Keratinocyte (primary cell): ENCODE results near the gene ANXA3. TPM values are rescaled to one million over a fixed set of nuclear protein-coding genes. Genes with fewer than 3 reads are reported as not detected.
A peak's percentile ranks its signal among the peaks of the same experiment; 100 is the strongest.

Experiments
- DNase-seq: peaks from one replicate; pipeline ENCODE4 v3.0.0-alpha.2; 2011; ENCODE audit warnings: low read depth, missing footprints, low spot score
- FAIRE-seq: peaks from 2 replicates; lab custom pipeline; 2011; peaks lifted over from hg19 to GRCh38; lab: Jason Lieb, UNC
- H2AFZ ChIP-seq: 2 replicates; pipeline ENCODE4 v1.6.0; 2012; ENCODE audit warnings: low read length, control low read depth, inconsistent platforms; ENCODE audit not compliant: control insufficient read depth
- H3K27ac ChIP-seq: 2 replicates; pipeline ENCODE4 v1.5.1; 2011; ENCODE audit warnings: low read length; ENCODE audit not compliant: control insufficient read depth, insufficient read depth
- H3K27me3 ChIP-seq: 3 replicates; pipeline ENCODE4 v1.6.0; 2011; ENCODE audit warnings: low read length; ENCODE audit not compliant: control insufficient read depth, insufficient read depth; ENCODE audit errors: extremely low read depth
- H3K36me3 ChIP-seq, 2 experiments: 2 replicates in 1 of 2; 3 replicates in 1 of 2; pipeline ENCODE4 v1.5.1; 2011; ENCODE audit warnings: low read length in 2 of 2, mild to moderate bottlenecking in 1 of 2; ENCODE audit not compliant: control insufficient read depth in 2 of 2, insufficient read depth in 2 of 2; ENCODE audit errors: extremely low read depth in 1 of 2
- H3K4me1 ChIP-seq: 3 replicates; pipeline ENCODE4 v1.5.1; 2011; ENCODE audit warnings: low read length; ENCODE audit not compliant: control insufficient read depth, insufficient read depth; ENCODE audit errors: extremely low read depth
- H3K4me2 ChIP-seq: 3 replicates; pipeline ENCODE4 v1.6.0; 2011; ENCODE audit warnings: low read depth, low read length; ENCODE audit not compliant: control insufficient read depth, insufficient read depth; ENCODE audit errors: extremely low read depth
- H3K4me3 ChIP-seq, 3 experiments: fragments of 200-600 bp in 1 of 3; sonication (generic) in 1 of 3; 2 replicates in 2 of 3; 3 replicates in 1 of 3; pipeline ENCODE4 v1.5.1; 2011 to 2016; ENCODE audit warnings: low read length in 3 of 3, mild to moderate bottlenecking in 3 of 3, control low read depth in 2 of 3, inconsistent platforms in 1 of 3, low read depth in 1 of 3, mixed read lengths in 1 of 3, mixed run types in 1 of 3, moderate library complexity in 1 of 3; ENCODE audit not compliant: control insufficient read depth in 2 of 3, insufficient read depth in 2 of 3; ENCODE audit errors: extremely low read depth in 1 of 3
- H3K79me2 ChIP-seq: 2 replicates; pipeline ENCODE4 v1.6.0; 2012; ENCODE audit warnings: low read length; ENCODE audit not compliant: control insufficient read depth, insufficient read depth
- H3K9ac ChIP-seq: 3 replicates; pipeline ENCODE4 v1.6.0; 2011; ENCODE audit warnings: low read length; ENCODE audit not compliant: control insufficient read depth, insufficient read depth; ENCODE audit errors: extremely low read depth
- H3K9me1 ChIP-seq: 3 replicates; pipeline ENCODE4 v1.6.0; 2011; ENCODE audit warnings: low read length; ENCODE audit not compliant: control insufficient read depth, insufficient read depth; ENCODE audit errors: extremely low read depth
- H3K9me3 ChIP-seq: 2 replicates; pipeline ENCODE4 v1.5.1; 2012; ENCODE audit warnings: low read depth, low read length; ENCODE audit not compliant: control insufficient read depth
- H4K20me1 ChIP-seq: 3 replicates; pipeline ENCODE4 v1.6.0; 2011; ENCODE audit warnings: low read length; ENCODE audit not compliant: control insufficient read depth, insufficient read depth; ENCODE audit errors: extremely low read depth
- EZH2 ChIP-seq: IDR thresholded peaks from one replicate; pipeline ENCODE4 v1.6.1; 2012; ENCODE audit warnings: inconsistent platforms, mild to moderate bottlenecking, low read length, moderate library complexity
- dilution Hi-C: fragments of 300-500 bp; cut with MboI; formaldehyde crosslinking; loops from one replicate; pipeline ENCODE4 v1.7.0; 2020; ENCODE audit warnings: low sequenced_read_pairs; ENCODE audit not compliant: extremely low pct_ligation_motif_present
- polyA plus RNA-seq, 5 experiments: library from polyadenylated mRNA; depleted of rRNA in 3 of 5; stranded (reverse) in 3 of 5; stranded (forward) in 1 of 5; unstranded in 1 of 5; fragments of >200 nt; gene quantifications; 1 replicate in 1 of 5; 2 replicates in 3 of 5; 3 replicates in 1 of 5; pipeline versions ENCODE4 v1.2.1 to v1.2.3, GENCODE V29; 2011 to 2012; ENCODE audit warnings: missing spikeins in 2 of 5, low read depth in 1 of 5, low replicate concordance in 1 of 5
- TF ChIP-seq, protein P1 (sequence below), 3 experiments: IDR thresholded peaks in 1 of 3; conservative IDR thresholded peaks in 1 of 3; optimal IDR thresholded peaks in 1 of 3; 2 replicates in 2 of 3; 3 replicates in 1 of 3; pipeline versions ENCODE3 to v1.5.1; 2011; ENCODE audit warnings: low read length in 3 of 3, mild to moderate bottlenecking in 3 of 3, moderate library complexity in 2 of 3, control low read depth in 1 of 3, inconsistent platforms in 1 of 3; ENCODE audit not compliant: insufficient read depth in 2 of 3; ENCODE audit errors: extremely low read depth in 1 of 3

The ANXA3 gene
- polyA plus RNA-seq, 1 donor (not counting 4 experiments of a cell fraction or from before 2014, with no cell fraction given): 463 TPM

DNA sequence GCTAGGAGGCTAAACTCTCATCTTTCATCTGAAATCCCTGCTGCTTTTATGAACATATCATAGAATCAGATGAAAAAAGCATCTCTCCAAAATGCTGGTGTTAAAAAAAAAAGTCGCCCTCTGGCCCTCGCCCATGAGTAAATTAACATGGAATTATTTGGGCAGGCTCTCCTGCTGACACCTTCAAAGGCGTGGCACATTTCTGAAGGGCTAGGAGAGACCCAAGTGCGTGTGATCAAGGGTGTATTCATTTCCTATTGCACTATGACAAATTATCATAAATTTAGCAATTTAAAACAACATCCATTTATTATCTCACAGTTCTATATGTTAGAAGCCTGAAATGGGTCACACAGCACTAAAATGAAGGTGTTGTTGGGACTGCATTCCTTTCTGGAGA lies 5.1 kb downstream of the ANXA3 start:
- H3K36me3 ChIP-seq: peaks cover 14 to 37% of the 10 kb centered on the region in 2 experiments
- FAIRE-seq: no peak
- peak overlapping the region; percentile 93 for H3K27ac ChIP-seq
- H3K27me3 ChIP-seq: no peaks in the 10 kb centered on the region
- H3K4me2 ChIP-seq: peak overlapping the region; percentile 70
- DNase-seq: no peak
- H2AFZ ChIP-seq: no peak overlapping the region
- no peaks in the 10 kb centered on the region for H3K9me3 ChIP-seq
- no peaks in the 10 kb centered on the region for H4K20me1 ChIP-seq
- H3K4me3 ChIP-seq: peak overlapping the region in 2 of 3 experiments; percentile 12 to 44
- dilution Hi-C loops: no loop called here
- peak overlapping the region; percentile 56 for H3K9ac ChIP-seq
- H3K79me2 ChIP-seq: peaks cover 34% of the 10 kb centered on the region
- TF ChIP-seq EZH2: no peak
- TF ChIP-seq, protein P1, sequence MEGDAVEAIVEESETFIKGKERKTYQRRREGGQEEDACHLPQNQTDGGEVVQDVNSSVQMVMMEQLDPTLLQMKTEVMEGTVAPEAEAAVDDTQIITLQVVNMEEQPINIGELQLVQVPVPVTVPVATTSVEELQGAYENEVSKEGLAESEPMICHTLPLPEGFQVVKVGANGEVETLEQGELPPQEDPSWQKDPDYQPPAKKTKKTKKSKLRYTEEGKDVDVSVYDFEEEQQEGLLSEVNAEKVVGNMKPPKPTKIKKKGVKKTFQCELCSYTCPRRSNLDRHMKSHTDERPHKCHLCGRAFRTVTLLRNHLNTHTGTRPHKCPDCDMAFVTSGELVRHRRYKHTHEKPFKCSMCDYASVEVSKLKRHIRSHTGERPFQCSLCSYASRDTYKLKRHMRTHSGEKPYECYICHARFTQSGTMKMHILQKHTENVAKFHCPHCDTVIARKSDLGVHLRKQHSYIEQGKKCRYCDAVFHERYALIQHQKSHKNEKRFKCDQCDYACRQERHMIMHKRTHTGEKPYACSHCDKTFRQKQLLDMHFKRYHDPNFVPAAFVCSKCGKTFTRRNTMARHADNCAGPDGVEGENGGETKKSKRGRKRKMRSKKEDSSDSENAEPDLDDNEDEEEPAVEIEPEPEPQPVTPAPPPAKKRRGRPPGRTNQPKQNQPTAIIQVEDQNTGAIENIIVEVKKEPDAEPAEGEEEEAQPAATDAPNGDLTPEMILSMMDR (optimal IDR thresholded peaks at IDR 0.05 in 1 of 3, IDR thresholded peaks at IDR 0.05 in 1 of 3, conservative IDR thresholded peaks at IDR 0.05 in 1 of 3; ENCODE audit: extremely low read depth in 1 of 3, insufficient read depth in 2 of 3, low read length in 3 of 3): no peak
- peaks cover 84% of the 10 kb centered on the region for H3K4me1 ChIP-seq
- no peaks in the 10 kb centered on the region for H3K9me1 ChIP-seq

DNA sequence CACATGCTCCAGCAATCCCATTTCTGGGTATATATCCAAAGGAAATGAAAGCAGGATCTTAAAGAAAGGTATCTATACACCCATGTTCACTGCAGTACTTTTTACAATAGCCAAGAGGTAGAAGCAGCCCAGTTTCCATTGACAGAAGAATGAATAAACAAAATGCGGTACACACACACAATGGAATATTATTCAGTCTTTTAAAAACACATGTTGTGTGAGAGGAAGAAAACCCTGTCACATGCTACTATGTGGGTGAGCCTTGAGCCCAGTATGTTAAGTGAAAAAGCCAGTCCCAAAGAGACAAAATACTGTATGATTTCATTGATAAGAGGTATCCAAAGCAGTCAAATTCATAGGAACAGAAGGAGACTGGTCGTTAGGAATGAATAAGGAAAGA lies 6.3 kb downstream of the ANXA3 start:
- Histone ChIP-seq H3K79me2 (peaks cover 44% of the 10 kb centered on the region), H2AFZ (no peak overlapping the region), H4K20me1 (no peaks in the 10 kb centered on the region), H3K27ac (peak overlapping the region; percentile 93), H3K9ac (peak overlapping the region; percentile 56), H3K4me3 (no peak overlapping the region), H3K9me1 (no peaks in the 10 kb centered on the region), H3K36me3 (peaks cover 17 to 46% of the 10 kb centered on the region in 2 experiments), H3K9me3 (no peaks in the 10 kb centered on the region), H3K4me2 (peak overlapping the region; percentile 22), H3K4me1 (peaks cover 85% of the 10 kb centered on the region), H3K27me3 (no peaks in the 10 kb centered on the region)
- FAIRE-seq (peak; percentile 17), DNase-seq (no peak)
- dilution Hi-C loops: no loop called here
- TF ChIP-seq, protein P1 (optimal IDR thresholded peaks at IDR 0.05 in 1 of 3, IDR thresholded peaks at IDR 0.05 in 1 of 3, conservative IDR thresholded peaks at IDR 0.05 in 1 of 3; ENCODE audit: extremely low read depth in 1 of 3, insufficient read depth in 2 of 3, low read length in 3 of 3): no peak
- no peak for TF ChIP-seq EZH2
